GM19324 (cell line): ENCODE data around the gene CACNA2D2.

Experiments
- ATAC-seq: cut with Tn5 transposase; IDR thresholded peaks from one replicate; pipeline ENCODE4 v1.9.1; 2021; ENCODE audit warnings: mild to moderate bottlenecking, moderate library complexity; ENCODE audit not compliant: unreplicated experiment, low FRiP score

CACNA2D2 gene

DNA sequence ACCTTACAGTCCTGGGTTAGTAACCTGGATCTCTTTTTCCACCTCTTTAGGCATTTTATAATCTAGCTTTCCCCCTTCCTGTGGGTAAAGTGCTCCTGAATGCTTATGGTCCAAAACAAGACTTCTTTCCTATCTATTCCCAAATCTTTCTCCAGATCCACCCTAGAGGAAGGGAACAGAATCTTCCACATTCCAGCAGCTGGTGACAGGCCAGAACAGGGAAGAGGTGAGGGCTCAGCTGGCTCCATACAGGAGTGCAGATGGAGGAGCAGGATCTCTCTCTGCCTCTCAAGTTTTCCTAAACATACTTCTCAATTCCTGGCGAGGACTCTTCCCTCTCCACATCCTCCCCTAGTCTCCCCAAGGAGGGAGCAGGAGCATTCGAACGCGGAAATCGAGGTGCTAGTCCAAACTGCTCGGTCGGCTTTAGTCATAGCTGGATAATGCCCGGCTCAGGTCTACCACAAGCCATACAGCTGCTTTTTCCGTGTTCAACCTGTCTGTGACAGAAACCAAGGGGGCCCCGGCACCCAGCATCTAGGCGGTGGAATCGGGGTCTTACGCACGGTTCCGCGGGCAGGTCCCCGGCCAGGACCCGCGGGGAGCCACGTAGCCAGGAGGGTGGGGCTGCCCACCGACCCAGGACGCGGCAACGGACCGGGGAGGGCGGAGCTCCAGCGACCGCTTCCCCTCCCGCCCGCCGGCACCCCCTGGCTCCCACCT is 166.8 kb downstream of the CACNA2D2 start:
- peak; percentile 34 for ATAC-seq

DNA sequence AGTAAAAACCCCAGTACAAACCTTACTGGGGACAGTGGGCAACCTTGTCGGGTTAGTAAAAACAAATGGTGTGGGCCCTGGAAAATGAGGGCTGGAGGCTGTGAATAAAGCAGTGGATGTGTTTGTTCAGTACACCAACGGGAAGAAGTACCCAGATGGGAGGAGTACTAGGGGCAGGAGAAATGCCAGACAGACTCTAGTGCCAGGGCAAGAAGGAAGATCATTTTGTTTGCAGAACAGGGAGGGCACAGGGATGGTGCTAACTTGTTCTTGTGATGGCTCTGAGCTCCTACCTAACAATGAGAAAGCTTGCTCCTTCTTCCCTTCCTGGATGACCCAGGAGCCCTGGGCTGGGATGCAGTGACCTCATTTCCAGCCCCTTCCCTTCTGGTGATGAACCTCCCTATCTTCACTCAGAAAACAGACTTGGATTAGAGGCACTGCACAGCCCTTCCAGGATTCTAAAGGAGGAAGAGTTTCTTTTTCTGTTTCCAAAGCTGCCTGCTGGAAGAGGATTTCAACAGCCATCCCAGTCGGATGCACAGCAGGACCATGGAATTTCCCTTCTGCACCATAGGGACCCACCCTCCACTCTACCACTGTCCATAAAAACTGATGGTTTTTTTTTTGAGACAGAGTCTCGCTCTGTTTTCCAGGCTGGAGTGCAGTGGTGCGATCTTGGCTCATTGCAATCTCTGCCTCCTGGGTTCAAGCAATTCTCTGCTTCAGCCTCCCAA is 168.9 kb downstream of the CACNA2D2 start:
- no peak for ATAC-seq

DNA sequence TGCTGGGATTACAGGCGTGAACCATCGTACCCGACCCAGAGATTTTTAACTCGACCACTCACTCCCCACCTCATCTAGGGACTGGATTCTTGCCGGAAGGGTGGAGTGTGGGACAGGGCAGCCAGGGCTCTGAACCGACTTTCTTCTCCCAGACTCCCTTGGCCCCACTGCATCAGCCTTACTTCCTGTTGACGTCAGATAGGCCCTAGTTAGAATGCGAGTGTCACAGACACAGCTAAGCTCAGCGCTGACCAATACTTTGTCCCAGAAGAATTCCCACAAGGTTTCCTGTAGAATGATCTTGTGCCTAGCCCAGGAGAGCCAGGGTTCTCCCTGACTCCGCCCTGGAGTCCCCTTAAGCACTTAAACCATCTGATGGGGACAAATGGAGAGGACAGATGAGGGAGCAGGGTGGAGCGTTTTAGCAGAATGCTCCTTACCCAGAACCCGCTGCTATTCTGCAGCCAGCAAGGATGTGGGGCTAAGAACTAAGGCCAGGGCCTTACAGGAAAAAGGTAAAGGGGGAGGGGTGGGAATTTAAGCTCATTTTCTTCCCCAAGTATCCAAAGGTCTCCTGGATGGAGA is 169.6 kb downstream of the CACNA2D2 start:
- no peak for ATAC-seq

DNA sequence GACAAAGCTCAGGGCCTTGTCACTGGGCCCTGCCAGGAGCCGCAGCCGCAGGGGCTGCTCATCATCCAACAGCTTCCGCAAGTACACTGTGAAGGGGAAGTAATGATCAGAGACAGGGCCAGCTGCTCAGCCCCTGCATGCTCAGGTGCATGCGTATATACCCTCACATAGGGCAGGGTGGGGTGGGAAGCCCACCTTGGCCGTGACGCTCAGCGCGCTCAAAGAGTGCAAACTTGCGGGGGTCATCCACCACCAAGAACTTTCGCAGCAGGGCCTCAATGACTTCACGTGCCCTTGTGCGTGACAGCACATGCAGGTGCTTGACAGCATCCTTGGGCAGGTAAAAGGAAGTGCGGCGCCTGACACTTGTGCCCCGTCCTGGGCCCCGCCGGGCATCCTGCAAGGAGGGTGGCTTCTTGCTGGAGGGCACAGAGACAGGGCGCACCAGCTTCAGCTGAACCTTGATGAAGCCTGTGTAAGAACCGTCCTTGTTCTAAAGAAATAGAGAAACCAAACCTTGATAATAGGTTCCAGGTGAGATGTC is 172.0 kb downstream of the CACNA2D2 start:
- ATAC-seq, result no peak

DNA sequence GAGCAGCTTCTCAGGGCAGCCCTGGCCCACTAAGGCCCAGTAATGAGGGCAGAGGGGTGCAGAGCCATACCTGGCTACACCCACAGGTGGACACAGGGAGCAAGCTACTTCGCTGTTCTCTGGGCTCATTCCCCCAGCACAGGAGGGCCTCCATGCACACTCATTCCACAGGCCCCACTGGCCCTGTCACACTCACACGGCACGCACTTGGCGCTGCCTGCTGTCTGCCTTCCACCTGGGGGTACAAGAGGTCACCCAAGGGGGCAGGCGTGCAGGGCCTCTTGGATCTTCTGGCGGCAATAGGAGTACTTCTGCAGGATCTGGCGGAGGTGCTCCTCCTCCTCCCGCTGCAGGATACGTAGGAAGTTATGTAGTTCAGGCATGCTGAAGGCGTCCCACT is 173.1 kb downstream of the CACNA2D2 start:
- no peak for ATAC-seq

DNA sequence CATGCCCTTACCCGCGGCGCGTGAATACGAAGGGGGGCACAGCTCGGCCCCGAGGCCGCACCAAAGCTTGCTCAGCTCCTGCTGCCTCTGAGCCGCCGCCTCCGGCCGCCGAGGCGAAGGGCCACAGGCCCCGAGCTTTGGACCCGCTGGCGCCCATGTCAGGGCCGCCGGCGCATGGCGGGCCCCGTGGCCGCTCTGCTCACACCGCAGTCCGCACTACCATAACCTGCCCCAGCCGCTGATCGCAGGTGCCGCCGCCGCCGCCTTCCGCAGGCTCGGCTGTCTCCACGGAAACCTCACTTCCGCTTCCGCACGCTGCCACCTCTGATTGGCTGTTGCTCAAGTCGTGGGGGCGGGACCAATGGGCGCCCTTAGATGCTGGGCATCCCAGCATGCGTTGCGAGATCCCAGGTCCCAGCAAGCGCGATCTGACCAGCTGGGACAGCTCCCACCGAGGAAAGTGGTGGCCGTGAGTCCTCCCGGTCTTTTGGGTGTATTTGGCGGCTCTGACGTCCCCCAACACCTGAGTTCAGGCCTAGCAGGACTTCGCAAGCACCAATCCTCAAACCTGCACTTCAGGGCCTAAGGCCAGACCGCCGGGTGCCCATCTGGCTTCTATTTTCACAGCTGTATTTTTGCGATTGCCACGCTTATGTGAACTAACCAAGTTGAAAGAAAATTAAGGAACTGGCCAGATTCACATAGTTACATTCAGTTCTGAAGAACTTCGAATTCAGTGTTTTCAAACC is 175.3 kb downstream of the CACNA2D2 start, which contains the start of gene TUSC2:
TUSC2 (minus strand) TSS at position 281 of the 749 bp plus-strand sequence; CDS start at position 157, 124 bp downstream.
- ATAC-seq, result peak; percentile 80

DNA sequence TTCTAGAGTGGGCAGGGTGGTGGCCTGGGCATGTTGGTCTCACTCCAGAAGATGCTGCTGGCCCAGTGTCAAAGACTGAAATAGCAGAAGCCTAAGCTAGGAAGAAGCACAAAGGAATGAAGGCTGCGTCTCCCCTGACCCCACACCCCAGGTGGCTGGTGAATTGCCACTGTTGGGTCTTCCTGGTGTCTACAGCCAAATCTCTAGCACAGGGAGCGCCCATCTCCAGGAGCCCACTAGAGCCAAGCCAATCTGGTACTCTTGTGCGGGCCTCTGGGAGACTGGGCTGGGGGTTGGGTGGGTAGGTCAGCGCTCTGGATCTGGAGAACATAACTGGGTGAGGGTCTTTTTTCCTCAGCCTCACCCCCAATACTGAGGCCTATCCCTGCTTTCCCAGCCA is 176.3 kb downstream of the CACNA2D2 start:
- ATAC-seq, result no peak

DNA sequence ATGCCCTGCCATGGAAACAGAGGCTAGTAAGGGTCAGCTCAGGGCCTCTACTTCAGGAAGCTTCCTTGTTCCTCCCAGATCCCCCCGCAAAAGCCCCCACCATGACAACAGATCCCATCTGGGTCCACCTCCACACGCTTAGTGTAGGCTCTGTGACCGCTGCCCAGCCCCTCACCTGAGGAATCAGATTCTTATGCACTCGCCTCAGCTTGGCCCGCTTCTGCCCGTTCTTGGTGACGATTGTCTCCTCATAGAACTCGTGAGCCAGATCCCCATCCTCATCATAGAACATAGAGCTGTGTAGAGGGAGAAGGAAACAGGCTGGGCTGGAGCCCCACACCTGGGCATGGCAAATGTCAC is 177.3 kb downstream of the CACNA2D2 start:
- ATAC-seq, result no peak

DNA sequence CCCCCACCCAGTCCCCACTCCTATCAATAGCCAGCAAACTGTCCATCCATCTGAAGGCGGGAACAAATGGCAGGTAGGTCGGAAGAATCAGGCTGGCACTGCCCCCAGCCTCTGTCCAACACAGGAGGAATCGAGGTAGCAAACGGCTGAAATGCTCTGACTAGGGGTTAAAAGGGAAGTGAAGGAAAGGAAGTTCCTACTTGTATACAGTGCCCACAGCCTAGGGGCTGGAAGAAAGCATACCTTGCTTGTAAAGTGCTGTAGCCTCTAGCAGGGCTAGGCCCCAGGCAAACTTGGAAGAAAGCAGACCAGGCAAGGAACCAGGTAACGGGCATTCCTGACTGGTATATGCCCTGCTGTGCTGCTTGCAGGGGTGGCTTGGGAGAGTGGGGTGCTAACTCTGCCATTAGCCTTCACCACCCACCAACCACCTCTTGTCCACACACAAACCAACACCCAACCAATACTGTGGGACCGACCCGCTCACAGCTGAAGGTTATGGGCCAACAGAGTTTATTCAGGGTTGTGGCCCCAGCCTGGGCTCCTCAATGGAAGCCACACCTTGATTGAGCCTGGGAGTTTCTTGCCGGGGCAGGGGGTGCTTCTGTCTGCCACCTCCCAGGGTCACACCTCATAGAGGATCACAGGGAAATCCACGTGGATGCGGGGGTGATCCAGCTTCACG is 177.8 kb downstream of the CACNA2D2 start:
- no peak for ATAC-seq

DNA sequence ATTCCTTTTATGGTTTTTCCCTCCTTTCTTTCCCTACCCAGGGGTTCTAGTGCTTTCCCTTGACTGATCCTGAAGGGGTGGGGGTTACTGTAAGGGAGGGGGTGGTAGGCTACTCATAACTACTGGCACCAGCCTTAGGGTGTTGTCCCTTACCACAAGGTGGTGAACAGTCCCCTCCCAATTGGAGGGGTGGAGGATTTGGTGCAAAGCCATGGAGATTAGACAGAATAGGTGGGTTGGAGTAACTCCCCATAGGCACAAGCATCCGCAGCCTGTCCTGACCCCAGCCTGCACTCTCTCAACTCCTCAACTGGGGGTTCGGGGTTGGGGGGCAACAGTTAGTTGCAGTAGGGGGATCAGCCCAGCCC is 178.3 kb downstream of the CACNA2D2 start:
- no peak for ATAC-seq

DNA sequence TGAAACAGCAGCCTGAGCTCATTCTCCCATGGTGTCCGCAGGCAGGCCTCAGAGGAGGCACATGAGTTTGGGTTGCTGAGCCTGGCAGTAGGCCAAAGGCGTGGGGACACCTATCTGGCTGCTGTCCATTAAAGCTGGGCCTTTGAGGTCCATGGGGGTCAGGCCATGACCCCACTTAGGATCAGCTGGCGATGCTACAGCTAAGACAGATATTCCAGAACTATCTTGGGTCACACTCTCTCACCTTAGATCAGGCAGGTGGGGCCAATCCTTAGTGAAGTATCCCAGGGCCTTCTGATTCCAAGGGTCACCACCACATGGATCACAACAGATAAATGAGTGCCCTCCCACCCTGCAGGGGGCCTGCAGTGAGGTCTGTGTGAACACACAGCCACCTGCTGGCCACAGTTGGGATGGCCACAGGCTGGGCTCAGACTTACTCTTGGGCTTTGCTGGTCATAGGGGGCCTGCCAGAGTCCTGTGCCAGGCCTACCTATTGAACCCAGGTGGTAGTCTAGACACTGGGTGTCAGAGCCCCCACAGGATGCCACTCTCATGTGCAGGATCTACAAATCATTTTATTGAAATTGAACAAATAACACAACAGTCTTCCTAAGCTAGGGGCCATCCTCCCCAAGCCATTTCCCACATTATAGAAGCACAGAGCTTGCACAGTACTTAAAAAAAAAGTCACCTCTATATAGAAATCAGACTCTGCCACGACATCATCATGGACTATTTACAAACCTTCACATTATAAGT is 178.9 kb downstream of the CACNA2D2 start:
- ATAC-seq, result no peak

DNA sequence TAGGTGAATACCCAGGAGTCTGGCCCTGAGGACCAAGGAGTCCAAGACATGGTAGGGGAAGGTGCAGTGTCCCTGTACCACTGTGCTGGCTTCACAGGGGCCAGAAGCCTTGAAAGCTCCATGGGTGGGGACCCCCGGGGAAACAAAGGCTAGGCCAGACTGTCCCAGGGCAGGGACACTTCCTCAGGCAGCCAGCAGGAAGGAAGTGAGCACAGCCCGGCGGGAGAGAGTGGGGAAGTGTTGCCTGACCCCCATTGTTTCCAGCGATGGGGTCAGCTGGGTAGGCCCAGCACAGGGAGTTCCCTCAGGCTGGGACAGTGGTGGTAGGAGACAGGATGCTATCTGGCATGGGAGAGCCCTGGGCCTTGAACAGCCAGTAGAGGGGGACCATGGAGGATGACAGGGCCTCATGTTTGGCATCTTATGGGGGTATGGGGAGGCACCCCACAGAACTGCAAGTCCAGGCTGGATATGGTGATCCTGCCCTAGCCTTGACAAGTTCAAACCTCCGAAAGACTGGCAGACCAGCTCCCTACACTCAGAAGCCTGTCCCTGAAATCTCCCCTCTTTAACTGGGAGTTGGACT is 179.7 kb downstream of the CACNA2D2 start:
- ATAC-seq, result no peak

DNA sequence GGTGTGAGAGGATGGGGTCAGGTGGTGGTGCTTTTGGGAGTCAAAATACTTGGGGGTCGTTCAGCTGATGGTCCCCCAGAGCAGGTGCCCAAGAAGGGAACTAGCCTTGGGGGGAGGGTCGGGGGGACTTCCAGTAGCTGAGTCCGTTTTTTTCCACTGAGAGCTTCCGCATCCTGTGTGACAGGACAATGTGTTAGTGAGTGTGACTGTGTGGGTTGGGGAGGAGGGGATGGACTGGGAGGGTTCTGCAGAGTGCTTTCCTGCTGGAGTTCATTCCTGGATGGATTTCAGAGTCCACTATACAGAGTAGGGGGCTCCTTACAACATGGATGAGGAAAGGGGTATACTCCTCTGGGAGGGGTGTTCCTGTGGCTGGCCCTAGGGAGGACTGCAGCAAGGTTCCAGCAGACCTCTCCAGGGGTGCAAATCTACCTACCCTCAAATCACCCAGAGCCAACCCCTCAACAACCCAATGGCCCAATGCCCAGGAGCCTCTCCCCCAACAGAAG is 180.3 kb downstream of the CACNA2D2 start:
- ATAC-seq, result no peak

DNA sequence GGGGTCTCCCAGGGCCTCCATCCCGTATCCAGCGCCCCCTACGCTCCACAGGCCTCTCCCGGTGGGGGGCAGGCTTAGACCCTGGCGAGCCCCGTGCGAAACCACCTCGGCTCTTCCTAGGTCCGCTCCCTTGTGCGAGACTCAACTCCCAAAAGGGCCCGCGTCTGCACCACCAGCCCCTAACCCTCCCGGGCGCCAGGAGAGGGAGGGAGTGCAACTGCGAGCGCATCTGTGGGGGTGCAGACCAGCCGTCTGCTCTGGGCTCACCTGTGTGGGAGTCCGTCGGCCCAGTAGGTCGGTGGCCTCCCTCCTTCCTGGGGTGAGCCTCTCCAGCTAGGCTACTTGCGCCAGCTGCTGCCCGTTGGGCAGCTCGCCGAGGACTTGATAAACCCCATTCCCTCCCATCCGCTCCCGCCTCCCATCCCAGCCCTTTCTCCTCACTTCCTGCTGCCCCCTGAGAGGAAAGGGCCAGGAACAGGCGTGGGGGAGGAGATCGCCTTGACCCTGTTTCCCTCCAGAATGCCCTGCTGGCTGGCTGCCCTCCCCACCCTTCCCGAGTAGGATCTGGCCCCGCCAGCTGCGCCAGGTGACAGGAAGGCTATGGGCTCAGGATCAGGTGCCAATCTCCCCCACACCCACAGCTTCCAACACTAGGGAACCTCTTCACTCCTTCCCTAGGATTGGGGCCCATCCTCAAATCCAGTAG is 180.9 kb downstream of the CACNA2D2 start, which contains the start of gene HYAL2:
HYAL2 (minus strand) TSS at position 360 of the 706 bp plus-strand sequence. CDS start 2,256 bp downstream, outside the sequence.
- no peak for ATAC-seq

DNA sequence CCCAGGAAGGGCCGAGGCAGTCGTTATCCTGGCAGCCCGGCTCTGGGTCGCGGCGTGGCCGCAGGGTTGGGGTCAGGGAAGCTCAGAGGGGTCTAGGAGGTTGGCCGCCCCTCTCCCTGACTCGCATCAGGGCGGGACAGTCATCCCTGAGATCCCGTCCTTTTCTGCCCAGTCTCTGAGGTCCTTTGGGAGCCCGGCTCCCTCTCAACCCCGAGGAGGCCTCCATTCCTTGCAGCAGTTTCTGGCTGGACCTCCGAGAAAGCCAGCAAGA is 181.4 kb downstream of the CACNA2D2 start:
- no peak for ATAC-seq

DNA sequence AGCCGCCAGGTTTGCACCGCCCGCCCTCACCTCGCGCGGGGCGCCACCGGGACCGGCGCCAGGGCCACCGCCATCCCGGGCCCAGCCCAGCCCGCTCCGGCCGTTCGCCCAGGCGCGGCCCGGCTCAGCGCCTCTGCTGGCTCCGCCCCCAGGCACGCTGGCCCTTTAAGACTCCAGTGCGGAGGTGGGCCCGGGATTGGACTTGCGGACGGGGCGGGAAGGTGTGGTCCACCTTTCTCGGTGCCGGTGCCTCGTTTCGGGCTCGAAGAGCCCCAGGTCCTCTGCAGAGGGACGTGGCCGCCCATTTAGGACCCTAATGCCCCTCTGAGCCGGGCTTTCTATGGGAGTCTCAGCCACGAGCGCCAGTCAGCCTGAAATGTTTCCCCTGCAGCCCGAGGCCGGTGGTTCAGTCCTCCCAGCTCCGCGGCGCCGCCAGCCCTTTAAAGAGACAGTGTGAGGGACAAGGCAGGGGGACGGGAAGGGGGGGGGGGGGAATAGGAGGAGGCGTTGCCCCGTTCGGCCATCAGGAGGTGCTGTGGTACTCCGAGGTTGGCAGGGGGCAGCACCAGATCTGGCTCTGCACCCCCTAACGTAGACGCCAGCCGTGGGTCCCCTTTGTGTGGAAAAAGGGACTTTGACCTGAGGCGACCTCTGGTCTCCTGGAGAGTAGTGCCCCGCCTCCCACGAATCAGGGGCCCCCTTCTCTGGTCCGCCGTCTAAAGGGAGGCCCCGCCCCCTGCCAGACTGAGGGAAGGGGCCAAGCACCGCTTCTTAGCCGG is 181.9 kb downstream of the CACNA2D2 start:
- ATAC-seq, result peak; percentile 83

DNA sequence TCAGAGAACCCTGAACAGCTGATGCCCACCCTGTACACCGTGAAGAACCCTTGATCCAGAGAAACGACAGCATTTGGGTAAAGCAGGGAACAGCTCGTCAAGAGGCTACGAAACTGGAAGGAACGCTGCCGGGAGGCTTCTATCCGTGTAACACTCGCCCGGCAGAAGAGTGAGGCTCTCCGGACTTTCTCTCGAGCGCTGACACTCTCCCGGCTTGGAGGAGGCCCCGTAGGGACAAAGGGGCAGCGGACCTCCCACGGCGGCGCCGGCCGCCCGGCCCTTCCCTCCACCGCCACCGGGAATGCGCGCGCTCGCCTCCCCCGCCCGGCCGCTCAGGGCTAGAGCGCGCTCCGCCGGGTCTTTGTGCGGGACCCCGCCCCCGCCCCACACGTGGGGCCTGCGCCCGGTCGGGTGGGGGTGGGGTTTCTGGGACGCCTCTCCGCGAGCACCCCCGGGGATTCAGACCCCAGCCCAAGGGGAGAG is 182.5 kb downstream of the CACNA2D2 start:
- peak; percentile 52 for ATAC-seq
